ENCODE data around the gene DAPK2.

DAPK2 gene

DNA sequence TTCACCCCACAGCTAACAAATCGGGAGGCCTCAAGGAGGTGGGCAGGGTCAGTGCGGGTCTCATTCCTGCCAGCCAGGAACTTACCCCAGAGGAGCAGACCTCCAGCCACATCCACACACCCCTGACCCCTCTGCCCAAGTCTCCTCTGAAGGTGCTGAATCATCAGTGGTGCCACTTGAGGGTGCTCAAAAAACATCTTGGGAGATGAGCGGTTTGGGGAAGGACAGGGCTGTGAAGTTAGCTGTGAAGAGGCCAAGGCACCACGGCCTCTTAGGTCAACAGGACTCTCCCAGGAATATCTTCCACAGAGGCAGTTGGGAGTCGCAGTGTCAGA, 1.2 kb downstream of the DAPK2 start:
- Mint-ChIP-seq H3K4me3 (no peak overlapping the region), H3K27ac (no peak overlapping the region), H3K36me3 (ENCODE audit: low read depth) (no peaks in the 10 kb centered on the region), H3K4me1 (ENCODE audit: low read depth) (peaks cover 16% of the 10 kb centered on the region), H3K27me3 (peaks cover 19% of the 10 kb centered on the region), H3K9me3 (no peaks in the 10 kb centered on the region)

DNA sequence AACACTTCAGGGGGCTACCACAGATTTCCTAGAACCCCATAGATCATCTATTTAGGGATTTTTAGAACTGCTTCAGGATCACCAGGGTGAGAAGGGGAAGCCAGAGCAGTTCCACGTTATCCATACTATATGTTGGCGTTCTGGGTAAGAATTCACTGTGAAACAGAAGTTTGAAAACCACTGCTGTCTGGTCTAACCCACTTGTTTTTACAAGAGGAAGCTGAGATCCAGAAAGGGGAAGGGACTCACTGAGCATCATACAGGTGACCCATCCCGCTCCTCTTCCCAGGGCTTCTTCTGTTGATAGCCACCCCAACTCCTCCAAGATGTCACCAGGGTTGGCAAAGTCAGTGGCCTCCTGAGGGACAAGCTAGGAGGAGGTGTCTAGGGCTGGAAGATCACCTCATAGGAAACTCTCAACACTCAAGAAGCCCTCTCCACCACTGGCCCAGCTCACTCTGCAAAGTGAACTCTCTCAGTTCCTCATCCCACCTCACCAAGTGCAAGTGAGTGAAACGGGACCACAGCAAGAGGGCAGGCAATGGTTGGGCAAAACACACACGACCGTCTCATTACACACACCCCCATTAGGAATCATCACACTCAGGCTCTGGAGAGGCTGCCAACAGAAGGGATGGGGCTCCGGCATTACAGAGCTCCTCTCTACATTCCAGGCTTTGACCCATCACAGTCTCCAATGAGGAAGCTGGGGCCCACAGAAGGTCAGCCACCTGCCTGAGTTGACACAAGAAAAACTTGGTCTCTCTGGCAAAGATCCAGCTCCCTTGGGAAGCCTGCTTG, 1.8 kb downstream of the DAPK2 start:
- no peaks in the 10 kb centered on the region for H3K36me3 Mint-ChIP-seq (ENCODE audit: low read depth)
- H3K27me3 Mint-ChIP-seq: peaks cover 19% of the 10 kb centered on the region
- H3K9me3 Mint-ChIP-seq: no peaks in the 10 kb centered on the region
- no peak overlapping the region for H3K27ac Mint-ChIP-seq
- H3K4me3 Mint-ChIP-seq: no peak overlapping the region
- H3K4me1 Mint-ChIP-seq (ENCODE audit: low read depth): peaks cover 16% of the 10 kb centered on the region

DNA sequence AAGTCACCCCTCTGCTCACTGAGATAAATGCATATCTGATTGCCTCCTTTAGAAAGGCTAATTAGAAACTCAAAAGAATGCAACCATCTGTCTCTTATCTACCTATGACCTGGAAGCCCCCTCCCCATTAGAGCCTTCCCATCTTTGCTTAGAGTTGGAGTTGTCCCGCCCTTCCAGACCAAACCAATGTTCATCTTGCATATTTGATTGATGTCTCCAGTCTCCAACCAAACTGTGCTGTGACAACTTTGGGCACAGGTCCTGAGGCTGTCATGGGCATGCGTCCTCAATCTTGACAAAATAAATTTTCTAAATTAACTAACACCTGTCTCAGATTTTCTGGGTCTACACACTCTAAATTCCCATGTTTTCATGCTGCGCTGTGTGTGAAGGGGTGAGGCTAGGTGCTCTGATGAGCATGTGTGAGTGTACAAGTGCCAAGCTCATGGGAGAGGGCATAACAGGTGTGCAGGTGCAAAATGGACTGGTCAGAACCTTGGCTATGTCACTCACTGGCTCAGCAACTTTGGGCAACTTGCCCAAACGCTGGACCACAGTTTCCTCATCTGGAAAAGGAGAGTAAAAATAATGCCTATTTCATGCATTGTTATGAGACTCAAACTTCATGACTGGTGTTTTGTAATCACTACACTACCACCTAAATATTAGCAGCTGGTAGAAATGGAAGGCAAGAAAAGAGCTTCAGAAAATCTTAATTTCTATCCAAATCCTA, 7.2 kb downstream of the DAPK2 start:
- H3K36me3 Mint-ChIP-seq (ENCODE audit: low read depth): no peaks in the 10 kb centered on the region
- H3K27ac Mint-ChIP-seq: no peak overlapping the region
- H3K9me3 Mint-ChIP-seq: no peaks in the 10 kb centered on the region
- no peak overlapping the region for H3K4me3 Mint-ChIP-seq
- no peaks in the 10 kb centered on the region for H3K4me1 Mint-ChIP-seq (ENCODE audit: low read depth)
- no peaks in the 10 kb centered on the region for H3K27me3 Mint-ChIP-seq

GRCh38 chr15:64037966-64038365, 8.3 kb downstream of the DAPK2 start:
- Mint-ChIP-seq H3K27me3 (no peaks in the 10 kb centered on the region), H3K36me3 (ENCODE audit: low read depth) (no peaks in the 10 kb centered on the region), H3K4me1 (ENCODE audit: low read depth) (peaks cover 3% of the 10 kb centered on the region), H3K4me3 (no peak overlapping the region), H3K9me3 (no peaks in the 10 kb centered on the region), H3K27ac (no peak overlapping the region)

- no peak overlapping the region for H3K27ac Mint-ChIP-seq
Observed at GRCh38 chr15:64037116-64037515, 9.2 kb downstream of the DAPK2 start.

GRCh38 chr15:64035525-64035924, 10.8 kb downstream of the DAPK2 start:
- peaks cover 14% of the 10 kb centered on the region for H3K4me1 Mint-ChIP-seq (ENCODE audit: low read depth)
- no peaks in the 10 kb centered on the region for H3K27me3 Mint-ChIP-seq
- no peak overlapping the region for H3K4me3 Mint-ChIP-seq
- H3K9me3 Mint-ChIP-seq: no peaks in the 10 kb centered on the region
- H3K36me3 Mint-ChIP-seq (ENCODE audit: low read depth): no peaks in the 10 kb centered on the region
- H3K27ac Mint-ChIP-seq: no peak overlapping the region

More at GRCh38 chr15:64037116-64037515, 9.2 kb downstream of the DAPK2 start:
- H3K9me3 Mint-ChIP-seq: no peaks in the 10 kb centered on the region
- no peaks in the 10 kb centered on the region for H3K27me3 Mint-ChIP-seq
- no peak overlapping the region for H3K4me3 Mint-ChIP-seq
- H3K4me1 Mint-ChIP-seq (ENCODE audit: low read depth): peaks cover 8% of the 10 kb centered on the region
- no peaks in the 10 kb centered on the region for H3K36me3 Mint-ChIP-seq (ENCODE audit: low read depth)

DNA sequence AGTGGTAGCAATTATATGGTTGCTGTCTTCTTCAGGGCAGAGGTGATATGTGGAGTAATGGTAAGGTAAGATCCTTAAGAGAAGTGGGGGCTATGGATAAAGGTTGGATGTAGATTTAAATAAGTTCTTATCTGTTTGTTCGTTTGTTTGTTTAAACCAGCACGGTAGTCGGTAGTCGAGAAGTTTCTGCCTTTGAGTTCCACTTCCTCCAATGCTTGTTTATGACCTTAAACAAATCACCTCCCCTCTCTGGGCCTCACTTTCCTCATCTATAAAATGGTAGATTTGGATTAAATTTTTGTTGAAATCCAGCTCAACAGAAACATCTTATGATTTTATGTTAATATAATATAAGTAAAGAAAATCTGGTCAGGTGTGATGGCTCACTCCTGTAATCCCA, 11.8 kb downstream of the DAPK2 start:
- peaks cover 23% of the 10 kb centered on the region for H3K4me1 Mint-ChIP-seq (ENCODE audit: low read depth)
- no peaks in the 10 kb centered on the region for H3K9me3 Mint-ChIP-seq
- H3K27ac Mint-ChIP-seq: no peak overlapping the region
- H3K36me3 Mint-ChIP-seq (ENCODE audit: low read depth): no peaks in the 10 kb centered on the region
- no peaks in the 10 kb centered on the region for H3K27me3 Mint-ChIP-seq
- H3K4me3 Mint-ChIP-seq: no peak overlapping the region

DNA sequence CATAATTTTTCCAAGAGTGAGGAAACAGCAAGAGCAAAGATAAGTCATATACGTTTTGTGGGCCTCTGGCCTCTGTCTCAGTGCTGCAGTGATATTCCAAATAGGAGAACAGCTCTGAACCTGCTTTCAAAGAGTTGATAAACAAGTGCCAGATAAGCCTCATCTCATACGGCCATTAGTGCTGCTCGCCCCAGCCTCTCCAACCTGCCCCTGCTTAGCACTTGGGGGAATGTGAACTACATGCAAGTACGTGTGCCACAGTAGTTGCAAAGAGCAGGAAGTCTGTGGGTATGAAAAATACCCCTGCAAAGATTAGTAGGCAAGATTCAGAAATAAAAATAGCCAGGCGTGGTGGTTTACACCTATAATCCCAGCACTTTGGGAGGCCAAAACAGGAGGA, 14.0 kb downstream of the DAPK2 start:
- Mint-ChIP-seq H3K4me3 (no peak overlapping the region), H3K27ac (no peak overlapping the region)

GRCh38 chr15:64030123-64030522, 16.2 kb downstream of the DAPK2 start:
- H3K9me3 Mint-ChIP-seq: no peaks in the 10 kb centered on the region
- no peaks in the 10 kb centered on the region for H3K36me3 Mint-ChIP-seq (ENCODE audit: low read depth)
- no peak overlapping the region for H3K27ac Mint-ChIP-seq
- no peak overlapping the region for H3K4me3 Mint-ChIP-seq
- H3K27me3 Mint-ChIP-seq: no peaks in the 10 kb centered on the region
- H3K4me1 Mint-ChIP-seq (ENCODE audit: low read depth): peaks cover 42% of the 10 kb centered on the region

More for the DNA sequence above, 14.0 kb downstream of the DAPK2 start:
- Mint-ChIP-seq H3K4me1 (ENCODE audit: low read depth) (peaks cover 42% of the 10 kb centered on the region), H3K27me3 (no peaks in the 10 kb centered on the region), H3K9me3 (no peaks in the 10 kb centered on the region), H3K36me3 (ENCODE audit: low read depth) (no peaks in the 10 kb centered on the region)

DNA sequence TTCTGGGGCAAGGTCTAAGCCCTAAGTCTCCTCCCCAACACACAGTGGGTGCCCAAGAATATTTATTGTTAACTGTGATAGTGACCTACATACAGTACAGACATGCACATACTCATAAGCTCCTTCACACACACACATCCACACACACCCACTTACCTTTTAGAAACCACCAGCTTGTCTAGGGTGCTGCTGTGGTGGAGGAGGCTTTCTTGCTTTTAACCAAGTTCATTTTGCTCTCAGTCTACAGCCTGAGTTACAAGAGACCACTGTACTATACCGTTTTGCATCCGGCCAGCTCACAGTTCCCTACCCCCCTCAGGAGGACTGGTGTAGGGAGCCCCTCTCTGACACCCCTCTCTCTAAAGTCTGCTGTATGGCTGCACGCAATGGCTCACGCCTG, 16.7 kb downstream of the DAPK2 start:
- H3K36me3 Mint-ChIP-seq (ENCODE audit: low read depth): no peaks in the 10 kb centered on the region
- no peak overlapping the region for H3K4me3 Mint-ChIP-seq
- H3K27ac Mint-ChIP-seq: peak overlapping the region; percentile 26
- H3K4me1 Mint-ChIP-seq (ENCODE audit: low read depth): peaks cover 42% of the 10 kb centered on the region
- H3K9me3 Mint-ChIP-seq: no peaks in the 10 kb centered on the region
- H3K27me3 Mint-ChIP-seq: no peaks in the 10 kb centered on the region

GRCh38 chr15:64029110-64029509, 17.2 kb downstream of the DAPK2 start:
- Mint-ChIP-seq H3K36me3 (ENCODE audit: low read depth) (no peaks in the 10 kb centered on the region), H3K27ac (peak overlapping the region; percentile 26), H3K4me3 (no peak overlapping the region), H3K9me3 (no peaks in the 10 kb centered on the region), H3K27me3 (no peaks in the 10 kb centered on the region), H3K4me1 (ENCODE audit: low read depth) (peaks cover 42% of the 10 kb centered on the region)

DNA sequence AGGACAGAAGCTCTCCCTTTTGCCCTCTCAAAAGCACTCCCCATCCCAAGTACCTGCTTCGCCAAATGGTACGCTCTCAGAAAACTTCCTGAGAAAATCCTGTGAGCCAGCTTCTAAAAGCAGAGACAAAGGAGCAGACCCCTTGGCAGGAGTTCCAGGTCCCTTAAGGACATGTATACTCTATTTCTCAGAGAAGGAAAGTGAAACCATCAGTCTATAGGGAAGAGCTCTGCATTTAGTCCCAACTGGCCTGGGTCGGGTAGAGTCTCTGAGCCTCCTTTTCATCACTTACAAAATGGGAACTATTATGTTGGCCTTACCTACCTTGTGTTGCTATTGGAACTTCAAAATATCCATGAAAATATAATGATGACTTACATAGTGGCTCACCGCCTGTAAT, 19.7 kb downstream of the DAPK2 start:
- H3K9me3 Mint-ChIP-seq: no peaks in the 10 kb centered on the region
- no peak overlapping the region for H3K27ac Mint-ChIP-seq
- H3K27me3 Mint-ChIP-seq: no peaks in the 10 kb centered on the region
- H3K4me3 Mint-ChIP-seq: no peak overlapping the region
- no peaks in the 10 kb centered on the region for H3K36me3 Mint-ChIP-seq (ENCODE audit: low read depth)
- H3K4me1 Mint-ChIP-seq (ENCODE audit: low read depth): peaks cover 29% of the 10 kb centered on the region

DNA sequence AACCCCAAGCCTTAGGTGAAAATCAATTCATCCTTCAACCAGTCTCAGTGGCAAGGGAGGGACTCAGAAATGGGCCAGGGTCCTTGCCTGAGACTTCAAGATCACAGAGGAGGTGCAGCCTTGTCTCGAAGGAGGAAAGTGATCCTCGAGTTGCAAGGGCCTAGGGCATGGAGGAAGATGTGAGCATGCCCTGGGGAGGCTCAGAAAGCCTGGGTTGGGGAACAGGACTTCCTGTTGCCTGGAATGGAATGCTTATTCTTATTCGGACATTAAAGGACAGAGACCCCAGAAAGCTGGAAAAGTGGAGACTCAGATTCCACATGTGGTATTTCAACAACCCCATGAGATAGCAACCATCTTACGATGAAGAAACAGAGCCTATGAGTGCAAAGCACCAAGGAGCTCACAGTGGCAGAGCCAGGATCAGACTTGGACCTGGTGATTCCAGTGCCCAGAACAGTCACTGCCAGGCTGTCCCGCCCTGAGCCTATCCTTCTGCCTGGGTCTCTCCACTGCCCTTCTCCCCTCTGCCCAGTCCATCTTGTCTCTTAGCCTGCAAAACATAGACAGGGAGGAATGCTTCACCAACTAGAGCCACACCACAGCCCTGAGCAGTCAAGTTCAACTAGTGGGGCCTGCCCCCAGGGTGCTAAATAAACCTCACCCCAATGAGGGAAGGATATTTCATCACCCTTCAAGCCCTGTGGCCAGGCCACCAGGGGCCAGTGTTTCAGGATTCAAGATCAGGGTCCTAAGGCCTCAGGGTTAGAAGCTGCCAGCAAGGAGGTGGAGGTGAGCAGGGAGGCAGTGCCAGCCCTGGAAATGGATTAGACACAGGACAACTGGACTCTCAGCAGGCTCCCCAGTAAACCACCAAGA, 21.9 kb downstream of the DAPK2 start:
- no peaks in the 10 kb centered on the region for H3K36me3 Mint-ChIP-seq (ENCODE audit: low read depth)
- H3K4me3 Mint-ChIP-seq: no peak overlapping the region
- no peaks in the 10 kb centered on the region for H3K27me3 Mint-ChIP-seq
- H3K27ac Mint-ChIP-seq: peak overlapping the region; percentile 19
- H3K9me3 Mint-ChIP-seq: no peaks in the 10 kb centered on the region
- peaks cover 18% of the 10 kb centered on the region for H3K4me1 Mint-ChIP-seq (ENCODE audit: low read depth)

- Mint-ChIP-seq H3K4me3 (no peak overlapping the region), H3K27ac (no peak overlapping the region), H3K36me3 (ENCODE audit: low read depth) (no peaks in the 10 kb centered on the region), H3K27me3 (no peaks in the 10 kb centered on the region), H3K4me1 (ENCODE audit: low read depth) (peaks cover 6% of the 10 kb centered on the region), H3K9me3 (no peaks in the 10 kb centered on the region)
Observed at GRCh38 chr15:64023220-64023619, 23.1 kb downstream of the DAPK2 start.

DNA sequence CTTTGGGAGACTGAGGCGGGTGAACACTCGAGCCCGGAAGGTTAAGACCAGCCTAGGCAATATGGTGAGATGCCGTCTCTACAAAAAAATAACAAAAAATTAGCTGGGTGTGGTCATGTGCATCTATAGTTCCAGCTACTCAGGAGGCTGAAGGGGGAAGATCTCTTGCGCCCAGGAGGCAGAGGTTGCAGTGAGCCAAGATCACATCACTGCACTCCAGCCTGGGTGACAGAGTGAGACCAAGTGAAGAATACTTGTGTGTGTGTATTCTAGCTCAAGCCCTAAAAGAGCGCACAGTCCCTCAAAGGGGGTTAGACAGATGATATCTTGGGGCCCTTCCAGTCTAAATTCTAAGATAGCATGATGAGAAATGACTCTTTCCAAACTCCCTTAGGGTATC, 23.7 kb downstream of the DAPK2 start:
- peaks cover 2% of the 10 kb centered on the region for H3K4me1 Mint-ChIP-seq (ENCODE audit: low read depth)
- no peaks in the 10 kb centered on the region for H3K9me3 Mint-ChIP-seq
- no peaks in the 10 kb centered on the region for H3K27me3 Mint-ChIP-seq
- H3K36me3 Mint-ChIP-seq (ENCODE audit: low read depth): no peaks in the 10 kb centered on the region
- H3K4me3 Mint-ChIP-seq: no peak overlapping the region
- no peak overlapping the region for H3K27ac Mint-ChIP-seq

Measured in stimulated activated naive CD8-positive, alpha-beta T cell treated with anti-CD3 and anti-CD28 coated beads, Interleukin-15, Interleukin-2, amounts not matched to agents 100 ng/mL and 50 ng/mL, for 24 hours (primary cell).